GM23338 (cell line): ENCODE measurements around the gene RNF2.

Source experiments
- CREB1 ChIP-seq: fragments of 250-450 bp; sonication (Bioruptor Pico); IDR thresholded peaks from 2 replicates; pipeline ENCODE4 v1.5.0; 2020; ENCODE audit warnings: low read depth, mild to moderate bottlenecking, moderate library complexity
- EZH2 ChIP-seq: fragments of 200-600 bp; sonication (generic); IDR thresholded peaks from one replicate; pipeline ENCODE4 v1.8.0; 2017; ENCODE audit warnings: antibody characterized with exemption, mild to moderate bottlenecking, low read depth; ENCODE audit not compliant: unreplicated experiment
- EZH2phosphoT487 ChIP-seq: fragments of 200-600 bp; sonication (generic); IDR thresholded peaks from one replicate; pipeline ENCODE4 v1.8.1; 2018; ENCODE audit warnings: antibody characterized with exemption; ENCODE audit not compliant: unreplicated experiment
- JUNB ChIP-seq: IDR thresholded peaks from one replicate; pipeline ENCODE4 v1.6.1; 2016; ENCODE audit warnings: antibody characterized with exemption; ENCODE audit not compliant: unreplicated experiment
- POLR2AphosphoS5 ChIP-seq: IDR thresholded peaks from 2 replicates; pipeline ENCODE4 v1.6.1; 2016; ENCODE audit warnings: antibody characterized with exemption, low read depth
- STAT1 ChIP-seq: IDR thresholded peaks from one replicate; pipeline ENCODE4 v1.6.1; 2016; ENCODE audit warnings: antibody characterized with exemption; ENCODE audit not compliant: unreplicated experiment
- ZNF114 ChIP-seq: fragments of 250-450 bp; sonication (Bioruptor Pico); IDR thresholded peaks from 2 replicates; pipeline ENCODE4 v1.5.0; 2020; ENCODE audit warnings: mild to moderate bottlenecking, moderate library complexity
- ZNF331 ChIP-seq: fragments of 250-450 bp; sonication (Bioruptor Pico); IDR thresholded peaks from 2 replicates; pipeline ENCODE4 v1.5.0; 2020; ENCODE audit warnings: low read depth, mild to moderate bottlenecking, moderate library complexity
- TF ChIP-seq, protein P1 (sequence below), 2 experiments: fragments of 200-600 bp in 1 of 2; sonication (generic) in 1 of 2; conservative IDR thresholded peaks; 2 replicates each; pipeline versions ENCODE4 v1.5.1 to v1.6.1; 2016 to 2017; ENCODE audit warnings: antibody characterized with exemption in 2 of 2, low read depth in 2 of 2, mild to moderate bottlenecking in 2 of 2, moderate library complexity in 1 of 2
- TF ChIP-seq, protein P2 (sequence below): IDR thresholded peaks from 2 replicates; pipeline ENCODE4 v1.6.1; 2016; ENCODE audit warnings: antibody characterized with exemption
- TF ChIP-seq, protein P3 (sequence below): IDR thresholded peaks from one replicate; pipeline ENCODE4 v1.6.1; 2018; ENCODE audit warnings: antibody characterized with exemption; ENCODE audit not compliant: unreplicated experiment
- TF ChIP-seq, protein P4 (sequence below): fragments of 250-450 bp; sonication (Bioruptor Pico); IDR thresholded peaks from 2 replicates; pipeline ENCODE4 v1.5.0; 2020; ENCODE audit warnings: mild to moderate bottlenecking, moderate library complexity

DNA sequence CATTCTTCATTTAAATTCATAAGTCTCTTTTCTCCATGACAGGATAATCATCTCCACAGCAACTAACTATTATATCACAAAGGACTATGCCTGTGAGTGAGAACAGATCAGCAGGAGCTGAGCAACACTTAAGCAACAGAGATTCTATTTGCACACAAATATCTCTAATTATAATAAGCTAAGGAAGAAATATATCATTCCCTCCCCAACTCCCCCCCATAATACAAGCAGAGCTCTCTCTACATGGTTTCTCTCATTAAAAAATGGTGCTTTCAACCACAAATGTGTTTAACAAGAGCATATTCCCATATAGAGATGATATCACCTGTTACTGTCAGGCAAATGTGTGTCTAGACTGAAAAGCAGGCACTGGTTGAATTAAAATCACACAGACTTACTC lies 36.5 kb upstream of the RNF2 start:
- TF ChIP-seq, protein P1, sequence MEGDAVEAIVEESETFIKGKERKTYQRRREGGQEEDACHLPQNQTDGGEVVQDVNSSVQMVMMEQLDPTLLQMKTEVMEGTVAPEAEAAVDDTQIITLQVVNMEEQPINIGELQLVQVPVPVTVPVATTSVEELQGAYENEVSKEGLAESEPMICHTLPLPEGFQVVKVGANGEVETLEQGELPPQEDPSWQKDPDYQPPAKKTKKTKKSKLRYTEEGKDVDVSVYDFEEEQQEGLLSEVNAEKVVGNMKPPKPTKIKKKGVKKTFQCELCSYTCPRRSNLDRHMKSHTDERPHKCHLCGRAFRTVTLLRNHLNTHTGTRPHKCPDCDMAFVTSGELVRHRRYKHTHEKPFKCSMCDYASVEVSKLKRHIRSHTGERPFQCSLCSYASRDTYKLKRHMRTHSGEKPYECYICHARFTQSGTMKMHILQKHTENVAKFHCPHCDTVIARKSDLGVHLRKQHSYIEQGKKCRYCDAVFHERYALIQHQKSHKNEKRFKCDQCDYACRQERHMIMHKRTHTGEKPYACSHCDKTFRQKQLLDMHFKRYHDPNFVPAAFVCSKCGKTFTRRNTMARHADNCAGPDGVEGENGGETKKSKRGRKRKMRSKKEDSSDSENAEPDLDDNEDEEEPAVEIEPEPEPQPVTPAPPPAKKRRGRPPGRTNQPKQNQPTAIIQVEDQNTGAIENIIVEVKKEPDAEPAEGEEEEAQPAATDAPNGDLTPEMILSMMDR (conservative IDR thresholded peaks at IDR 0.05; ENCODE audit: low read depth in 2 of 2): no peak
- TF ChIP-seq EZH2: no peak
- no peak for TF ChIP-seq POLR2AphosphoS5
- TF ChIP-seq, protein P2, sequence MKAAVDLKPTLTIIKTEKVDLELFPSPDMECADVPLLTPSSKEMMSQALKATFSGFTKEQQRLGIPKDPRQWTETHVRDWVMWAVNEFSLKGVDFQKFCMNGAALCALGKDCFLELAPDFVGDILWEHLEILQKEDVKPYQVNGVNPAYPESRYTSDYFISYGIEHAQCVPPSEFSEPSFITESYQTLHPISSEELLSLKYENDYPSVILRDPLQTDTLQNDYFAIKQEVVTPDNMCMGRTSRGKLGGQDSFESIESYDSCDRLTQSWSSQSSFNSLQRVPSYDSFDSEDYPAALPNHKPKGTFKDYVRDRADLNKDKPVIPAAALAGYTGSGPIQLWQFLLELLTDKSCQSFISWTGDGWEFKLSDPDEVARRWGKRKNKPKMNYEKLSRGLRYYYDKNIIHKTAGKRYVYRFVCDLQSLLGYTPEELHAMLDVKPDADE: no peak
- TF ChIP-seq, protein P3, sequence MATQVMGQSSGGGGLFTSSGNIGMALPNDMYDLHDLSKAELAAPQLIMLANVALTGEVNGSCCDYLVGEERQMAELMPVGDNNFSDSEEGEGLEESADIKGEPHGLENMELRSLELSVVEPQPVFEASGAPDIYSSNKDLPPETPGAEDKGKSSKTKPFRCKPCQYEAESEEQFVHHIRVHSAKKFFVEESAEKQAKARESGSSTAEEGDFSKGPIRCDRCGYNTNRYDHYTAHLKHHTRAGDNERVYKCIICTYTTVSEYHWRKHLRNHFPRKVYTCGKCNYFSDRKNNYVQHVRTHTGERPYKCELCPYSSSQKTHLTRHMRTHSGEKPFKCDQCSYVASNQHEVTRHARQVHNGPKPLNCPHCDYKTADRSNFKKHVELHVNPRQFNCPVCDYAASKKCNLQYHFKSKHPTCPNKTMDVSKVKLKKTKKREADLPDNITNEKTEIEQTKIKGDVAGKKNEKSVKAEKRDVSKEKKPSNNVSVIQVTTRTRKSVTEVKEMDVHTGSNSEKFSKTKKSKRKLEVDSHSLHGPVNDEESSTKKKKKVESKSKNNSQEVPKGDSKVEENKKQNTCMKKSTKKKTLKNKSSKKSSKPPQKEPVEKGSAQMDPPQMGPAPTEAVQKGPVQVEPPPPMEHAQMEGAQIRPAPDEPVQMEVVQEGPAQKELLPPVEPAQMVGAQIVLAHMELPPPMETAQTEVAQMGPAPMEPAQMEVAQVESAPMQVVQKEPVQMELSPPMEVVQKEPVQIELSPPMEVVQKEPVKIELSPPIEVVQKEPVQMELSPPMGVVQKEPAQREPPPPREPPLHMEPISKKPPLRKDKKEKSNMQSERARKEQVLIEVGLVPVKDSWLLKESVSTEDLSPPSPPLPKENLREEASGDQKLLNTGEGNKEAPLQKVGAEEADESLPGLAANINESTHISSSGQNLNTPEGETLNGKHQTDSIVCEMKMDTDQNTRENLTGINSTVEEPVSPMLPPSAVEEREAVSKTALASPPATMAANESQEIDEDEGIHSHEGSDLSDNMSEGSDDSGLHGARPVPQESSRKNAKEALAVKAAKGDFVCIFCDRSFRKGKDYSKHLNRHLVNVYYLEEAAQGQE: no peak
- TF ChIP-seq EZH2phosphoT487: no peak
- TF ChIP-seq JUNB: no peak
- no peak for TF ChIP-seq CREB1
- TF ChIP-seq STAT1: no peak
- TF ChIP-seq, protein P4, sequence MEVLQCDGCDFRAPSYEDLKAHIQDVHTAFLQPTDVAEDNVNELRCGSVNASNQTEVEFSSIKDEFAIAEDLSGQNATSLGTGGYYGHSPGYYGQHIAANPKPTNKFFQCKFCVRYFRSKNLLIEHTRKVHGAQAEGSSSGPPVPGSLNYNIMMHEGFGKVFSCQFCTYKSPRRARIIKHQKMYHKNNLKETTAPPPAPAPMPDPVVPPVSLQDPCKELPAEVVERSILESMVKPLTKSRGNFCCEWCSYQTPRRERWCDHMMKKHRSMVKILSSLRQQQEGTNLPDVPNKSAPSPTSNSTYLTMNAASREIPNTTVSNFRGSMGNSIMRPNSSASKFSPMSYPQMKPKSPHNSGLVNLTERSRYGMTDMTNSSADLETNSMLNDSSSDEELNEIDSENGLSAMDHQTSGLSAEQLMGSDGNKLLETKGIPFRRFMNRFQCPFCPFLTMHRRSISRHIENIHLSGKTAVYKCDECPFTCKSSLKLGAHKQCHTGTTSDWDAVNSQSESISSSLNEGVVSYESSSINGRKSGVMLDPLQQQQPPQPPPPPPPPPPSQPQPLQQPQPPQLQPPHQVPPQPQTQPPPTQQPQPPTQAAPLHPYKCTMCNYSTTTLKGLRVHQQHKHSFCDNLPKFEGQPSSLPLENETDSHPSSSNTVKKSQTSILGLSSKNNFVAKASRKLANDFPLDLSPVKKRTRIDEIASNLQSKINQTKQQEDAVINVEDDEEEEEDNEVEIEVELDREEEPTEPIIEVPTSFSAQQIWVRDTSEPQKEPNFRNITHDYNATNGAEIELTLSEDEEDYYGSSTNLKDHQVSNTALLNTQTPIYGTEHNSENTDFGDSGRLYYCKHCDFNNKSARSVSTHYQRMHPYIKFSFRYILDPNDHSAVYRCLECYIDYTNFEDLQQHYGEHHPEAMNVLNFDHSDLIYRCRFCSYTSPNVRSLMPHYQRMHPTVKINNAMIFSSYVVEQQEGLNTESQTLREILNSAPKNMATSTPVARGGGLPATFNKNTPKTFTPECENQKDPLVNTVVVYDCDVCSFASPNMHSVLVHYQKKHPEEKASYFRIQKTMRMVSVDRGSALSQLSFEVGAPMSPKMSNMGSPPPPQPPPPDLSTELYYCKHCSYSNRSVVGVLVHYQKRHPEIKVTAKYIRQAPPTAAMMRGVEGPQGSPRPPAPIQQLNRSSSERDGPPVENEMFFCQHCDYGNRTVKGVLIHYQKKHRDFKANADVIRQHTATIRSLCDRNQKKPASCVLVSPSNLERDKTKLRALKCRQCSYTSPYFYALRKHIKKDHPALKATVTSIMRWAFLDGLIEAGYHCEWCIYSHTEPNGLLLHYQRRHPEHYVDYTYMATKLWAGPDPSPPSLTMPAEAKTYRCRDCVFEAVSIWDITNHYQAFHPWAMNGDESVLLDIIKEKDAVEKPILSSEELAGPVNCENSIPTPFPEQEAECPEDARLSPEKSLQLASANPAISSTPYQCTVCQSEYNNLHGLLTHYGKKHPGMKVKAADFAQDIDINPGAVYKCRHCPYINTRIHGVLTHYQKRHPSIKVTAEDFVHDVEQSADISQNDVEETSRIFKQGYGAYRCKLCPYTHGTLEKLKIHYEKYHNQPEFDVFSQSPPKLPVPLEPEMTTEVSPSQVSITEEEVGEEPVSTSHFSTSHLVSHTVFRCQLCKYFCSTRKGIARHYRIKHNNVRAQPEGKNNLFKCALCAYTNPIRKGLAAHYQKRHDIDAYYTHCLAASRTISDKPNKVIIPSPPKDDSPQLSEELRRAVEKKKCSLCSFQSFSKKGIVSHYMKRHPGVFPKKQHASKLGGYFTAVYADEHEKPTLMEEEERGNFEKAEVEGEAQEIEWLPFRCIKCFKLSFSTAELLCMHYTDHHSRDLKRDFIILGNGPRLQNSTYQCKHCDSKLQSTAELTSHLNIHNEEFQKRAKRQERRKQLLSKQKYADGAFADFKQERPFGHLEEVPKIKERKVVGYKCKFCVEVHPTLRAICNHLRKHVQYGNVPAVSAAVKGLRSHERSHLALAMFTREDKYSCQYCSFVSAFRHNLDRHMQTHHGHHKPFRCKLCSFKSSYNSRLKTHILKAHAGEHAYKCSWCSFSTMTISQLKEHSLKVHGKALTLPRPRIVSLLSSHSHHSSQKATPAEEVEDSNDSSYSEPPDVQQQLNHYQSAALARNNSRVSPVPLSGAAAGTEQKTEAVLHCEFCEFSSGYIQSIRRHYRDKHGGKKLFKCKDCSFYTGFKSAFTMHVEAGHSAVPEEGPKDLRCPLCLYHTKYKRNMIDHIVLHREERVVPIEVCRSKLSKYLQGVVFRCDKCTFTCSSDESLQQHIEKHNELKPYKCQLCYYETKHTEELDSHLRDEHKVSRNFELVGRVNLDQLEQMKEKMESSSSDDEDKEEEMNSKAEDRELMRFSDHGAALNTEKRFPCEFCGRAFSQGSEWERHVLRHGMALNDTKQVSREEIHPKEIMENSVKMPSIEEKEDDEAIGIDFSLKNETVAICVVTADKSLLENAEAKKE (CRISPR knock-in tag): no peak
- TF ChIP-seq ZNF331 (CRISPR knock-in tag): no peak
- no peak for TF ChIP-seq ZNF114 (CRISPR knock-in tag)
